Thymus (tissue), 14 donors: ENCODE measurements around the gene DMRT1. TPM values are rescaled to one million over a fixed set of nuclear protein-coding genes. Genes with fewer than 3 reads are reported as not detected.

Experiments used
- DNase-seq, 9 donors: peaks; one replicate each; pipeline ENCODE4 v3.0.0-alpha.2; 2013; ENCODE audit warnings: low spot score in 9 of 9, low read depth in 6 of 9, missing footprints in 1 of 9
- H3K27ac ChIP-seq, 2 donors: one replicate each; pipeline ENCODE4 v1.5.1; 2013; ENCODE audit warnings: control low read depth in 1 of 2, low read depth in 1 of 2, low read length in 1 of 2, mild to moderate bottlenecking in 1 of 2, moderate library complexity in 1 of 2
- H3K27me3 ChIP-seq, 2 donors: one replicate each; pipeline ENCODE4 v1.5.1; 2013; ENCODE audit warnings: low read length in 1 of 2; ENCODE audit not compliant: control insufficient read depth in 2 of 2, insufficient read depth in 1 of 2
- H3K36me3 ChIP-seq, 2 donors: one replicate each; pipeline ENCODE4 v1.5.1; 2013; ENCODE audit warnings: low read length in 1 of 2, mild to moderate bottlenecking in 1 of 2, moderate library complexity in 1 of 2; ENCODE audit not compliant: control insufficient read depth in 2 of 2, insufficient read depth in 2 of 2
- H3K4me1 ChIP-seq, 2 donors: one replicate each; pipeline ENCODE4 v1.5.1; 2013; ENCODE audit warnings: low read length in 2 of 2; ENCODE audit not compliant: control insufficient read depth in 2 of 2, insufficient read depth in 2 of 2
- H3K4me3 ChIP-seq, 2 donors: one replicate each; pipeline ENCODE4 v1.5.1; 2013; ENCODE audit warnings: low read length in 2 of 2, control low read depth in 1 of 2, mild to moderate bottlenecking in 1 of 2
- H3K9me3 ChIP-seq, 2 donors: one replicate each; pipeline ENCODE4 v1.5.1; 2013; ENCODE audit warnings: low read length in 1 of 2, mild to moderate bottlenecking in 1 of 2; ENCODE audit not compliant: control insufficient read depth in 2 of 2, insufficient read depth in 1 of 2
- WGBS: extraction: QIAGEN DNeasy Blood & Tissue Kit; methylation state at CpG from one replicate; pipeline ENCODE4 v1.1.7; 2013; 5-methylcytosine and 5-hydroxymethylcytosine counted together
- long read RNA-seq, 10 donors: transcript quantifications; one replicate each; lab custom pipeline, GENCODE V29; 2026
- polyA plus RNA-seq: library from polyadenylated mRNA; stranded (reverse); fragments of 200-250 nt; gene quantifications from one replicate; pipeline ENCODE4 v1.2.3, GENCODE V29; 2013
- total RNA-seq: library from RNA; stranded (reverse); fragments of 120-200 nt; gene quantifications from one replicate; pipeline ENCODE4 v1.2.4, GENCODE V29; 2013
- donor health status: healthy.

DMRT1 gene
- total RNA-seq: 0.05 TPM
- polyA plus RNA-seq: 0.37 TPM
- long read RNA-seq, donor 1: 0 reads
- long read RNA-seq, donor 2: 0 reads
- long read RNA-seq, donor 3: 0 reads
- long read RNA-seq, donor 4: 0 reads
- long read RNA-seq, donor 5: 0 reads
- long read RNA-seq, donor 6: 0 reads
- long read RNA-seq, donor 7: 0 reads
- long read RNA-seq, donor 8: 0 reads
- long read RNA-seq, donor 9: 0 reads
- long read RNA-seq, donor 10: 0 reads

DNA sequence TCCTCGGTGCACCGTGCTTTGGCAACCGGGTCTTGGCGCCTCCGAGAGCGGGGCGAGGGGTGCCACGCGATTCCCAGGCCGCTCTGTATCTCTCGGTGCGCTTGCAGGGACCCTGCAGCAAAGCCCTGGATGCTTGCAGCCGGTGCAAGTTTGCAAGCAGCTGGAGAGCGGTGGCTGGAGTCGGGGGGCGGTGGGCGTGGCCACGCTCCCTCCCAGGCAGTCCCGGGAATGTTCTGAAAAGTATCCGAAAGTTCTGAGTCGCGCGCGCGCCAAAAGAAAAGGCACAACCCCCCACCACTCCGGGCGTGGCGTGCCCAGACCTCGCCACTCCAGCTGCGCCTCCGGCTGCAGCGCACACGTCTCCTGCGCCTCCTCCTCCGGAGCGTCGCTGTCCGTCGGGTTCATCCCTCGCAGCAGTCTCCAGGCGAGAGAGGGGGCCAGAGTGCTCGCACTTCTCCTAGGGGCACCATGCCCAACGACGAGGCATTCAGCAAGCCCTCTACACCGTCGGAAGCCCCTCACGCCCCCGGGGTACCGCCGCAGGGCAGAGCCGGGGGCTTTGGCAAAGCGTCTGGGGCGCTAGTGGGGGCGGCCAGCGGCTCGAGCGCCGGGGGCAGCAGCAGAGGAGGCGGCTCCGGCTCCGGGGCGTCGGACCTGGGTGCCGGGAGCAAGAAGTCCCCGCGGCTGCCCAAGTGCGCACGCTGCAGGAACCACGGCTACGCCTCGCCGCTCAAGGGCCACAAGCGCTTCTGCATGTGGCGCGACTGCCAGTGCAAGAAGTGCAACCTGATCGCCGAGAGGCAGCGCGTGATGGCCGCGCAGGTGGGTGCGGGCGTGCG lies at the start of gene DMRT1:
DMRT1 (plus strand) TSS at position 327 of the 839 bp plus-strand sequence; CDS start at position 469, 142 bp downstream.
- Histone ChIP-seq H3K4me3 (no peak within 1 kb of the TSS), H3K9me3 (no peaks in the 10 kb centered on the region), H3K36me3 (no peaks in the 10 kb centered on the region), H3K27me3 (peaks cover 42 to 69% of the 10 kb centered on the region in 2 donors), H3K4me1 (no peaks in the 10 kb centered on the region), H3K27ac (no peak within 1 kb of the TSS)
- WGBS: 5% methylated on average over 84 of the region's 84 CpGs
- no peak for DNase-seq

DNA sequence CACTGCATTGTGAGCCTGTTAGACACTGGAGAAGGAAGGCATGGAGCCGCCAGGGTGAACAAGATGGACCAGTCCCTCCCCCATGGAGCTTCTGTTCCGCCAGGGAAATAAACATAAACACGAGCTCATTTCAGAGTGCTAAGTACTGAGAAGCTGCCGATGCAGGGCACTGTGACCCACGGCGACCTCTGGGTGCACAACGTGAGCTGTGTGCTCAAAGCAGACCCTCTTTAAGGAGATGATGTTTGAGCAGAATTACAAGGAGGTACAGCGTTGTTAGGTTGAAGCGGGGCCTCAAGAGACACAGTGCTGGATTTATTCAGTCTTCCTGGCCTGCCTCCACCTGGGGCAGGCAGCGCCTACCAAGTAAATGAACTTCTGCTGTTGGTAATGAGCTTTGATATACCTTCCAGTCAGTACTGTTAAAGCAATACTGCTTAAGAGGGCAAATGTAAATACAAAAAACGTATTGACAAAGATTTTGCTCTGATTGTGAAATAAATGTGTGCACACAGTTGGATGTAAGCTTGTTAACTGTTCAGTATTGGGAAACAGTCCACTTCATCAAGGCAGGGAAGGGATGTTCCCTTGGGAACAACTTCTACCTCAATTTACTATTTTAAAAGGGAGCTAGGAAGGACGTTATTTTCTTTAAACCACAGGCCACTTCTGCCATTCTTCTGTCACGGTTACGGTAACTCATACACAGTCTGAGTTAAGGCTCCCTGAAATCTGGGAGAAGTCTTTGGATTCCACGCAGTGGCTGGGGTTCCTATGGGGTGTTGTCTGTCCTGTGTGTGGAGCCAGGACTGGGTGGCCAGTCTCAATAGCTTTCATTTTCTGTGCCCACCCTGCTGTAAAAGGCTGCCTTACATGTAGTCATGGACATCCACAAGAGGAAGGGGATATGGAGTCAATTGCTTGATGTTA lies 48.9 kb upstream of the DMRT1 start:
- no peak overlapping the region for H3K27ac ChIP-seq
- no peak overlapping the region for H3K4me3 ChIP-seq
- WGBS: 93% methylated on average over 15 of the region's 15 CpGs
- H3K4me1 ChIP-seq: no peaks in the 10 kb centered on the region
- no peak for DNase-seq
- H3K9me3 ChIP-seq: no peaks in the 10 kb centered on the region
- no peaks in the 10 kb centered on the region for H3K27me3 ChIP-seq
- H3K36me3 ChIP-seq: no peaks in the 10 kb centered on the region

- Histone ChIP-seq H3K27me3 (no peaks in the 10 kb centered on the region), H3K9me3 (no peaks in the 10 kb centered on the region), H3K27ac (no peak overlapping the region), H3K36me3 (no peaks in the 10 kb centered on the region), H3K4me1 (no peaks in the 10 kb centered on the region), H3K4me3 (no peak overlapping the region)
- no peak for DNase-seq
- WGBS: 97% methylated on average over 2 of the region's 2 CpGs
Measured at GRCh38 chr9:794386-794785, 47.1 kb upstream of the DMRT1 start.

DNA sequence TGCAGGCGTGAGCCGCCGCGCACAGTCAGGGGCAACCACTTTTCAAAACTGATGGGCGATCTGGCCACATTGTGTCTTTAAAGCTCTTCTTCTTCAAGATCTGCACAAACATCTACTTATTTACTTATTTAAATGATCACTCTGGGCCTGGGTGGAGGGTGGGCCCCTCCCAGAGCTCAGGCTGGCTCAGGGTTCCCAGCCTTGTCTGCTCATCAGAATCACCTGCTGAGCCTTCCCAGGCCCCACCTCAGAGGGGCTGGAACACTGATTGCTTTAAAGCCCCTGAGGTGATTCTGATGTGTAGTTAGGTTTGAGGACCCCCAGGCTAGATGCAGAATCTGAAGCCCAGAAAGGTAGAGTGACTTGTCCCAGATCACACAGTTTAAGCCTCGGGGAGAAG lies 45.6 kb upstream of the DMRT1 start:
- H3K4me3 ChIP-seq: no peak overlapping the region
- DNase-seq: no peak
- 98% methylated on average over 6 of the region's 6 CpGs for WGBS

GRCh38 chr9:800591-801150 lies 40.8 kb upstream of the DMRT1 start:
- no peak overlapping the region for H3K27ac ChIP-seq
- no peak overlapping the region for H3K4me3 ChIP-seq
- H3K9me3 ChIP-seq: no peaks in the 10 kb centered on the region
- H3K36me3 ChIP-seq: no peaks in the 10 kb centered on the region
- no peaks in the 10 kb centered on the region for H3K4me1 ChIP-seq
- H3K27me3 ChIP-seq: no peaks in the 10 kb centered on the region
- whole genome bisulfite sequencing: 77% methylated on average over 9 of the region's 9 CpGs
- DNase-seq: no peak

More for the DNA sequence above, 45.6 kb upstream of the DMRT1 start:
- Histone ChIP-seq H3K4me1 (no peaks in the 10 kb centered on the region), H3K36me3 (no peaks in the 10 kb centered on the region), H3K27ac (no peak overlapping the region), H3K9me3 (no peaks in the 10 kb centered on the region), H3K27me3 (no peaks in the 10 kb centered on the region)

DNA sequence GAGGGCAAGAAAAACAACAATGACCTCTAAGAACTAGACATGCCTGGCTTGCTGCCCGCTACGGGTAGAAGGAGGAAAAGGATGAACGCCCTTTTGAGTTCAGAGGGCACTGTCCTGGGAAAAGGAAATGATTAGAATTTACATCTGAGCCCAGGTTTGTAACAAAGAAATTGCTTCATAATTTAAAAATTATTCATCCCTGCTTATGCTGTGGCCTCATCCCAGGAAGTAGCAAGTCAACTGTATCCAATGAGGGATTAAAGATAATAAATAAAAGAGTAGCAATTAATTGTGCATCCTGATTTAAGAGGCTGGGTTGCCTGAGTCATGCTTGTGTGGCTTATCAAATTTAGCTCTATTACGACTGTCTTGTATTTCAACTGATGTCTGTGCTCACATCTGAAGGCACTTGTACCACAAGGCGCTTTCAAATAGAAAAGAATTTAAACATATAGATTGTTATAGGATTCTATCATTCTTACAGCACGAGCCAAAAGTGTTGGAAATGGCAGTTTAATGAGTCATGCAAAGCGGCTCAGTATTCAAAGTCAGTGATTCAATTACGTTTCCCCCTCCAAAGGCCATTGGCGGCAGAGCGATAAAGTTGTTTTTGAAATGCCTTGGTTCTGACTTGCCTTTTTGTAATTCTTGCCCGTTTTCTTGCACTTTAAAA lies 40.0 kb upstream of the DMRT1 start:
- WGBS: 81% methylated on average over 11 of the region's 11 CpGs
- H3K27me3 ChIP-seq: no peaks in the 10 kb centered on the region
- no peaks in the 10 kb centered on the region for H3K36me3 ChIP-seq
- no peak overlapping the region for H3K4me3 ChIP-seq
- no peak overlapping the region for H3K27ac ChIP-seq
- DNase-seq: no peak
- no peaks in the 10 kb centered on the region for H3K4me1 ChIP-seq
- no peaks in the 10 kb centered on the region for H3K9me3 ChIP-seq

GRCh38 chr9:804026-804425 lies 37.5 kb upstream of the DMRT1 start:
- DNase-seq: no peak
- H3K4me3 ChIP-seq: no peak overlapping the region

GRCh38 chr9:805151-805550 lies 36.3 kb upstream of the DMRT1 start:
- no peak overlapping the region for H3K4me3 ChIP-seq
- no peaks in the 10 kb centered on the region for H3K4me1 ChIP-seq
- DNase-seq: no peak
- H3K27ac ChIP-seq: no peak overlapping the region
- WGBS: 95% methylated on average over 3 of the region's 3 CpGs
- no peaks in the 10 kb centered on the region for H3K9me3 ChIP-seq
- H3K27me3 ChIP-seq: no peaks in the 10 kb centered on the region
- no peaks in the 10 kb centered on the region for H3K36me3 ChIP-seq

More at GRCh38 chr9:804026-804425, 37.5 kb upstream of the DMRT1 start:
- no peaks in the 10 kb centered on the region for H3K36me3 ChIP-seq
- H3K27me3 ChIP-seq: no peaks in the 10 kb centered on the region
- no peaks in the 10 kb centered on the region for H3K9me3 ChIP-seq
- no peaks in the 10 kb centered on the region for H3K4me1 ChIP-seq
- no peak overlapping the region for H3K27ac ChIP-seq
